ENCODE results near the gene NSMF. TPM values are rescaled to one million over a fixed set of nuclear protein-coding genes. Genes with fewer than 3 reads are reported as not detected.

Gene NSMF
- total RNA-seq, 1 donor from 2014 or later = 35.1 TPM

- Histone ChIP-seq H3K27me3 (no peaks in the 10 kb centered on the region), H3K4me3 (peak overlapping the region in 1 of 2 donors; percentile 35), H3K36me3 (no peaks in the 10 kb centered on the region), H3K4me1 (peaks cover 18% of the 10 kb centered on the region), H3K27ac (peak overlapping the region; percentile 1), H3K9me3 (no peaks in the 10 kb centered on the region)
- DNase-seq (ENCODE audit: extremely low spot score in 2 of 2) = no peak
- TF ChIP-seq CTCF (IDR thresholded peaks at IDR 0.05) = no peak
- TF ChIP-seq POLR2A (IDR thresholded peaks at IDR 0.05) = no peak
- no peak for TF ChIP-seq POLR2AphosphoS5 (IDR thresholded peaks at IDR 0.05; ENCODE audit: insufficient read depth in 1 of 2, low read depth in 1 of 2)
- intact Hi-C loops (cut with DNase I) = loop anchor here (10.0 kb wide), 1 partner anchor 253 kb away; no protein-coding TSS in a partner anchor
Observed at GRCh38 chr9:137417161-137418021, 41.7 kb downstream of the NSMF start.

- DNase-seq (ENCODE audit: extremely low spot score in 2 of 2) = no peak
- H3K4me3 ChIP-seq = peak overlapping the region in 1 of 2 donors; percentile 35
- no peak for TF ChIP-seq POLR2AphosphoS5 (IDR thresholded peaks at IDR 0.05; ENCODE audit: insufficient read depth in 1 of 2, low read depth in 1 of 2)
- no peak for TF ChIP-seq CTCF (IDR thresholded peaks at IDR 0.05)
- no peak for TF ChIP-seq POLR2A (IDR thresholded peaks at IDR 0.05)
- H3K4me1 ChIP-seq = peaks cover 18% of the 10 kb centered on the region
- intact Hi-C loops (cut with DNase I) = loop anchor here (10.0 kb wide), 1 partner anchor 252 kb away; no protein-coding TSS in a partner anchor
- H3K9me3 ChIP-seq = no peaks in the 10 kb centered on the region
- peak overlapping the region; percentile 1 for H3K27ac ChIP-seq
- H3K27me3 ChIP-seq = no peaks in the 10 kb centered on the region
- no peaks in the 10 kb centered on the region for H3K36me3 ChIP-seq
Observed at GRCh38 chr9:137416563-137417151, 42.5 kb downstream of the NSMF start.

GRCh38 chr9:137416006-137416562, 43.0 kb downstream of the NSMF start:
- no peak for TF ChIP-seq POLR2A (IDR thresholded peaks at IDR 0.05)
- TF ChIP-seq POLR2AphosphoS5 (IDR thresholded peaks at IDR 0.05; ENCODE audit: insufficient read depth in 1 of 2, low read depth in 1 of 2) = no peak
- TF ChIP-seq CTCF (IDR thresholded peaks at IDR 0.05) = no peak
- no peak for DNase-seq (ENCODE audit: extremely low spot score in 2 of 2)
- intact Hi-C loops (cut with DNase I) = loop anchor here (10.0 kb wide), 1 partner anchor 251 kb away; no protein-coding TSS in a partner anchor
- H3K4me1 ChIP-seq = peaks cover 19% of the 10 kb centered on the region
- H3K9me3 ChIP-seq = no peaks in the 10 kb centered on the region
- no peak overlapping the region for H3K27ac ChIP-seq
- no peaks in the 10 kb centered on the region for H3K27me3 ChIP-seq
- no peak overlapping the region for H3K4me3 ChIP-seq
- no peaks in the 10 kb centered on the region for H3K36me3 ChIP-seq

- no peak for TF ChIP-seq POLR2AphosphoS5 (IDR thresholded peaks at IDR 0.05; ENCODE audit: insufficient read depth in 1 of 2, low read depth in 1 of 2)
- no peak for TF ChIP-seq POLR2A (IDR thresholded peaks at IDR 0.05)
- TF ChIP-seq CTCF (IDR thresholded peaks at IDR 0.05) = no peak
- H3K4me3 ChIP-seq = no peak overlapping the region
- intact Hi-C loops (cut with DNase I) = loop anchor here (10.0 kb wide), 1 partner anchor 251 kb away; no protein-coding TSS in a partner anchor
- peaks cover 25% of the 10 kb centered on the region for H3K4me1 ChIP-seq
- no peak for DNase-seq (ENCODE audit: extremely low spot score in 2 of 2)
- no peaks in the 10 kb centered on the region for H3K36me3 ChIP-seq
- H3K27me3 ChIP-seq = no peaks in the 10 kb centered on the region
- H3K27ac ChIP-seq = no peak overlapping the region
- H3K9me3 ChIP-seq = no peaks in the 10 kb centered on the region
Observed at GRCh38 chr9:137415451-137415850, 43.7 kb downstream of the NSMF start.
